Osteoblast (primary cell): ENCODE measurements around the gene EIF3J. TPM values are rescaled to one million over a fixed set of nuclear protein-coding genes. Genes with fewer than 3 reads are reported as not detected.
A peak's percentile ranks its signal among the peaks of the same experiment; 100 is the strongest.
"Not testable (repeated sequence)": the region's sequence is repeated elsewhere in the genome, so short reads cannot be mapped to it uniquely, and the experiment has no call there.

Experiments
- DNase-seq: peaks from one replicate; pipeline ENCODE4 v3.0.0; 2011; ENCODE audit warnings: low spot score, mixed read lengths; ENCODE audit not compliant: insufficient read length; ENCODE audit errors: missing footprints
- H2AFZ ChIP-seq: 2 replicates; pipeline ENCODE4 v1.6.0; 2011; ENCODE audit warnings: mild to moderate bottlenecking, low read length
- H3K27ac ChIP-seq: 2 replicates; pipeline ENCODE4 v1.5.1; 2011; ENCODE audit warnings: mild to moderate bottlenecking, low read depth, low read length, moderate library complexity
- H3K27me3 ChIP-seq: 2 replicates; pipeline ENCODE4 v1.6.0; 2012; ENCODE audit warnings: mild to moderate bottlenecking, control low read depth, inconsistent platforms, low read length, moderate library complexity; ENCODE audit not compliant: insufficient read depth
- H3K36me3 ChIP-seq: 2 replicates; pipeline ENCODE4 v1.5.1; 2011; ENCODE audit warnings: mild to moderate bottlenecking, low read length, control low read depth, moderate library complexity; ENCODE audit not compliant: insufficient read depth
- H3K4me1 ChIP-seq: 2 replicates; pipeline ENCODE4 v1.5.1; 2011; ENCODE audit warnings: mild to moderate bottlenecking, low read length, control low read depth, moderate library complexity; ENCODE audit not compliant: insufficient read depth
- H3K4me2 ChIP-seq: 2 replicates; pipeline ENCODE4 v1.6.0; 2011; ENCODE audit warnings: mild to moderate bottlenecking, low read length; ENCODE audit not compliant: insufficient read depth
- H3K4me3 ChIP-seq: fragments of 200-600 bp; sonication (generic); 3 replicates; pipeline ENCODE4 v1.5.1; 2012; ENCODE audit warnings: mild to moderate bottlenecking, low read length, inconsistent platforms; ENCODE audit not compliant: insufficient read depth
- H3K79me2 ChIP-seq: 2 replicates; pipeline ENCODE4 v1.6.0; 2012; ENCODE audit warnings: mild to moderate bottlenecking, low read length, control low read depth, inconsistent platforms; ENCODE audit not compliant: insufficient read depth
- H3K9me3 ChIP-seq: 2 replicates; pipeline ENCODE4 v1.5.1; 2011; ENCODE audit warnings: low read depth, low read length, control low read depth
- H4K20me1 ChIP-seq: 2 replicates; pipeline ENCODE4 v1.6.0; 2012; ENCODE audit warnings: mild to moderate bottlenecking, low read length, control low read depth; ENCODE audit not compliant: insufficient read depth
- total RNA-seq: library from RNA; depleted of rRNA; stranded (reverse); fragments of >200 nt; gene quantifications from 2 replicates; pipeline ENCODE4 v1.2.3, GENCODE V29; 2012
- TF ChIP-seq, protein P1 (sequence below): IDR thresholded peaks from 2 replicates; pipeline ENCODE4 v1.5.1; 2011; ENCODE audit warnings: mild to moderate bottlenecking, low read depth, low read length, moderate library complexity; ENCODE audit errors: extremely low read depth

The EIF3J gene
- total RNA-seq, 1 donor, result 36.2 TPM

GRCh38 chr15:44529864-44530604, 6.9 kb upstream of the EIF3J start:
- TF ChIP-seq, protein P1, sequence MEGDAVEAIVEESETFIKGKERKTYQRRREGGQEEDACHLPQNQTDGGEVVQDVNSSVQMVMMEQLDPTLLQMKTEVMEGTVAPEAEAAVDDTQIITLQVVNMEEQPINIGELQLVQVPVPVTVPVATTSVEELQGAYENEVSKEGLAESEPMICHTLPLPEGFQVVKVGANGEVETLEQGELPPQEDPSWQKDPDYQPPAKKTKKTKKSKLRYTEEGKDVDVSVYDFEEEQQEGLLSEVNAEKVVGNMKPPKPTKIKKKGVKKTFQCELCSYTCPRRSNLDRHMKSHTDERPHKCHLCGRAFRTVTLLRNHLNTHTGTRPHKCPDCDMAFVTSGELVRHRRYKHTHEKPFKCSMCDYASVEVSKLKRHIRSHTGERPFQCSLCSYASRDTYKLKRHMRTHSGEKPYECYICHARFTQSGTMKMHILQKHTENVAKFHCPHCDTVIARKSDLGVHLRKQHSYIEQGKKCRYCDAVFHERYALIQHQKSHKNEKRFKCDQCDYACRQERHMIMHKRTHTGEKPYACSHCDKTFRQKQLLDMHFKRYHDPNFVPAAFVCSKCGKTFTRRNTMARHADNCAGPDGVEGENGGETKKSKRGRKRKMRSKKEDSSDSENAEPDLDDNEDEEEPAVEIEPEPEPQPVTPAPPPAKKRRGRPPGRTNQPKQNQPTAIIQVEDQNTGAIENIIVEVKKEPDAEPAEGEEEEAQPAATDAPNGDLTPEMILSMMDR, result no peak
- Histone ChIP-seq H3K27me3 (no peaks in the 10 kb centered on the region), H3K4me3 (no peak overlapping the region), H3K4me1 (no peaks in the 10 kb centered on the region), H3K9me3 (no peaks in the 10 kb centered on the region), H3K27ac (no peak overlapping the region), H4K20me1 (no peaks in the 10 kb centered on the region), H3K79me2 (no peaks in the 10 kb centered on the region), H3K36me3 (peaks cover 5% of the 10 kb centered on the region), H2AFZ (no peak overlapping the region), H3K4me2 (no peak overlapping the region)
- DNase-seq, result no peak

DNA sequence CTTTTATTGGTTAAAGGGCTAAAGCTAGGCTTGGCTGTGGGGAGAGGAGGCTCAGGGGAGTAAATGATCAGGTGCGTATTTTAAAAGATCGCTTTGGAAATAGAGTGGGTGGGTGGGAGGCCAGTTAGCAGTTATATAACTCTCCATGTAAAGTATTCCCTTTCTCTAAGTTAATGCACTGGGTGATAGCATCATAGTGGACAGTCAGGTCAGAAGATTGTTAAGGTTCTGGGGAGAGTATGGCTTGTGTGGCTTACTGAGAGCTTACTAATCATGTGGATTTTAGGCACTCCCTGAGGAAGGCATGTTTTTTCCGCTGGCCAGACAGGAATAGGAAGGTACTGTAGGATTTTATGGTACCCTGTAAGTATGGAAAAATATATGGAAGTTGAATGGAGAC, 6.3 kb upstream of the EIF3J start:
- H2AFZ ChIP-seq, result no peak overlapping the region

DNA sequence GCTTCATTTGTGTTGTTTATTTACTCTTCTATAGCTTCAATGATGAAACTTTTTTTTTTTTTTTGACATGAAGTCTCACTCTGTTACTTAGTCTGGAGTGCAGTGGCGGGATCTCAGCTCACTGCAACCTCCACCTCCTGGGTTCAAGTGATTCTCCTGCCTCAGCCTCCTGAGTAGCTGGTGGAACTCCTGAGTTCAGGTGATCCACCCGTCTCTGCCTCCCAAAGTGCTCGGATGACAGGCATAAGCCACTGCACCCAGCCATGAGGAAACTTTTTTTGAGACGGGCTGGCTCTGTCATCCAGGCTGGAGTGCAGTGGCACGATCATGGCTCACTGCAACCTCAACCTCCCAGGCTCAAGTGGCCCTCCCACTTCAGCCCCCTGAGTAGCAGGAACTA, 4.7 kb upstream of the EIF3J start:
- not testable (repeated sequence) for H4K20me1 ChIP-seq, H3K27ac ChIP-seq, DNase-seq, H2AFZ ChIP-seq, H3K4me1 ChIP-seq, H3K27me3 ChIP-seq, H3K4me2 ChIP-seq, H3K9me3 ChIP-seq, H3K79me2 ChIP-seq, H3K36me3 ChIP-seq, H3K4me3 ChIP-seq

More for the DNA sequence above, 6.3 kb upstream of the EIF3J start:
- Histone ChIP-seq H3K79me2 (peaks cover 4% of the 10 kb centered on the region), H3K27ac (no peak overlapping the region), H3K4me3 (no peak overlapping the region), H3K4me1 (peaks cover 2% of the 10 kb centered on the region), H3K9me3 (no peaks in the 10 kb centered on the region), H3K36me3 (peaks cover 5% of the 10 kb centered on the region), H3K27me3 (no peaks in the 10 kb centered on the region), H3K4me2 (no peak overlapping the region), H4K20me1 (no peaks in the 10 kb centered on the region)
- DNase-seq, result no peak
- TF ChIP-seq, protein P1, result no peak

GRCh38 chr15:44532689-44533088, 4.3 kb upstream of the EIF3J start:
- peaks cover 5% of the 10 kb centered on the region for H3K36me3 ChIP-seq

More at GRCh38 chr15:44532689-44533088, 4.3 kb upstream of the EIF3J start:
- no peaks in the 10 kb centered on the region for H3K9me3 ChIP-seq
- peaks cover 8% of the 10 kb centered on the region for H3K4me1 ChIP-seq
- peaks cover 3% of the 10 kb centered on the region for H4K20me1 ChIP-seq
- H2AFZ ChIP-seq, result no peak overlapping the region
- H3K4me3 ChIP-seq, result no peak overlapping the region
- H3K79me2 ChIP-seq, result peaks cover 14% of the 10 kb centered on the region
- H3K27me3 ChIP-seq, result no peaks in the 10 kb centered on the region
- TF ChIP-seq, protein P1, result peak; percentile 5
- no peak overlapping the region for H3K27ac ChIP-seq
- no peak overlapping the region for H3K4me2 ChIP-seq
- DNase-seq, result no peak
